Esophagus squamous epithelium (tissue), 5 donors: ENCODE measurements around the gene ATXN2. TPM values are rescaled to one million over a fixed set of nuclear protein-coding genes. Genes with fewer than 3 reads are reported as not detected.
"Not testable (repeated sequence)": the region's sequence is repeated elsewhere in the genome, so short reads cannot be mapped to it uniquely, and the experiment has no call there.

Source experiments
- DNase-seq: peaks from one replicate; lab custom pipeline; 2025; lab: John Stamatoyannopoulos, UW
- H3K27ac ChIP-seq, 4 donors: fragments of 200-600 bp; sonication (generic); one replicate each; pipeline ENCODE4 v1.5.1; 2016 to 2019; ENCODE audit warnings: mild to moderate bottlenecking in 1 of 4
- H3K27me3 ChIP-seq, 4 donors: fragments of 200-600 bp; sonication (generic); 1 replicate in 3 of 4; 2 replicates in 1 of 4; pipeline versions ENCODE4 v1.5.1 to v1.6.0; 2017 to 2021; ENCODE audit warnings: antibody characterized with exemption in 1 of 4
- H3K36me3 ChIP-seq, 3 donors: fragments of 200-600 bp; sonication (generic); one replicate each; pipeline ENCODE4 v1.5.1; 2016 to 2019
- H3K4me1 ChIP-seq, 3 donors: fragments of 200-600 bp; sonication (generic); one replicate each; pipeline ENCODE4 v1.5.1; 2017 to 2019
- H3K4me3 ChIP-seq, 4 donors: fragments of 200-600 bp; sonication (generic); 1 replicate in 3 of 4; 2 replicates in 1 of 4; pipeline ENCODE4 v1.5.1; 2016 to 2019; ENCODE audit warnings: mild to moderate bottlenecking in 2 of 4, moderate library complexity in 1 of 4
- H3K9me3 ChIP-seq, 3 donors: fragments of 200-600 bp; sonication (generic); one replicate each; pipeline ENCODE4 v1.5.1; 2016 to 2019
- POLR2A ChIP-seq, 4 donors: fragments of 450-650 bp; IDR thresholded peaks; one replicate each; pipeline ENCODE4 v1.6.1; 2017; ENCODE audit warnings: antibody characterized with exemption in 4 of 4, mild to moderate bottlenecking in 4 of 4, moderate library complexity in 3 of 4
- WGBS, 2 donors: methylation state at CpG; one replicate each; pipeline ENCODE4 v1.1.5; 2018; 5-methylcytosine and 5-hydroxymethylcytosine counted together
- intact Hi-C: fragments of 100-400 bp; cut with DNase I; formaldehyde crosslinking; loops from one replicate; pipeline ENCODE4 v1.15.0; 2022
- total RNA-seq, 4 donors: library from RNA; depleted of rRNA; stranded (reverse); fragments of >200 nt; gene quantifications; one replicate each; pipeline ENCODE4 v1.1.0, GENCODE V29; 2016
- TF ChIP-seq, protein P1 (sequence below), 6 experiments: fragments of 450-650 bp in 4 of 6; fragments of 200-600 bp in 2 of 6; sonication (generic) in 2 of 6; IDR thresholded peaks; one replicate each; pipeline ENCODE4 v1.5.1; 2016 to 2019; ENCODE audit warnings: antibody characterized with exemption in 6 of 6, mild to moderate bottlenecking in 4 of 6, moderate library complexity in 4 of 6
- donor health status: DM: yes; HTN: yes; CAD: no.

Gene ATXN2
- total RNA-seq, 4 donors from 2014 or later: 11.4 to 36.2 (median 25.4) TPM

GRCh38 chr12:111626230-111626629 lies 27.1 kb upstream of the ATXN2 start:
- no peaks in the 10 kb centered on the region for H3K9me3 ChIP-seq
- intact Hi-C loops: no loop called here
- no peaks in the 10 kb centered on the region for H3K36me3 ChIP-seq
- peaks cover 0 to 5% (median 0%) of the 10 kb centered on the region in 3 donors for H3K4me1 ChIP-seq
- H3K27ac ChIP-seq: no peak overlapping the region
- TF ChIP-seq POLR2A (IDR thresholded peaks at IDR 0.05): no peak
- TF ChIP-seq, protein P1, sequence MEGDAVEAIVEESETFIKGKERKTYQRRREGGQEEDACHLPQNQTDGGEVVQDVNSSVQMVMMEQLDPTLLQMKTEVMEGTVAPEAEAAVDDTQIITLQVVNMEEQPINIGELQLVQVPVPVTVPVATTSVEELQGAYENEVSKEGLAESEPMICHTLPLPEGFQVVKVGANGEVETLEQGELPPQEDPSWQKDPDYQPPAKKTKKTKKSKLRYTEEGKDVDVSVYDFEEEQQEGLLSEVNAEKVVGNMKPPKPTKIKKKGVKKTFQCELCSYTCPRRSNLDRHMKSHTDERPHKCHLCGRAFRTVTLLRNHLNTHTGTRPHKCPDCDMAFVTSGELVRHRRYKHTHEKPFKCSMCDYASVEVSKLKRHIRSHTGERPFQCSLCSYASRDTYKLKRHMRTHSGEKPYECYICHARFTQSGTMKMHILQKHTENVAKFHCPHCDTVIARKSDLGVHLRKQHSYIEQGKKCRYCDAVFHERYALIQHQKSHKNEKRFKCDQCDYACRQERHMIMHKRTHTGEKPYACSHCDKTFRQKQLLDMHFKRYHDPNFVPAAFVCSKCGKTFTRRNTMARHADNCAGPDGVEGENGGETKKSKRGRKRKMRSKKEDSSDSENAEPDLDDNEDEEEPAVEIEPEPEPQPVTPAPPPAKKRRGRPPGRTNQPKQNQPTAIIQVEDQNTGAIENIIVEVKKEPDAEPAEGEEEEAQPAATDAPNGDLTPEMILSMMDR (IDR thresholded peaks at IDR 0.05): no peak
- no peak overlapping the region for H3K4me3 ChIP-seq
- DNase-seq: no peak
- H3K27me3 ChIP-seq: no peaks in the 10 kb centered on the region
- WGBS, 2 donors: 95 to 99% methylated on average over 6 of the region's 6 CpGs

DNA sequence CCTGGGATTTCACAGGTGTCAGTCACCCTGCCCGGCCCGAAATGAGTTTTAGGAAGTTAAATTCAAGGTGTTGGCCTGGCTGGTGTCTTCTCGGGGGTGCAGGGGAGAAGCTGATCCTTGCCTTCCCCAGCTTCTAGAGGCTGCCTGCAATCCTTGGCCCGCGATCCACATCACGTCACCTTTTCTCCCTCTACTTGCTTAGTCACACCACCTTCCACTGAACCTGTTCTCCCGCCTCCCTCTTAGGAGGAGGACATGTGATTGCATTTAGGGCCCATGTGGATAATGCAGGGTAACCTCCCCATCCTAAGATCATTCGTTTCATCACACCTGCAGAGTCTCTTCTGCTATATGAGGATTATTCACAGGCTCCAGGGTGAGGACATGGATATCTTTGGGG lies 25.4 kb upstream of the ATXN2 start:
- 24 to 69% methylated on average over 8 of the region's 8 CpGs for WGBS, 2 donors
- no peaks in the 10 kb centered on the region for H3K36me3 ChIP-seq
- no peak overlapping the region for H3K4me3 ChIP-seq
- no peaks in the 10 kb centered on the region for H3K9me3 ChIP-seq
- no peaks in the 10 kb centered on the region for H3K27me3 ChIP-seq
- H3K4me1 ChIP-seq: peaks cover 0 to 5% (median 0%) of the 10 kb centered on the region in 3 donors
- intact Hi-C loops: no loop called here
- TF ChIP-seq POLR2A (IDR thresholded peaks at IDR 0.05): no peak
- TF ChIP-seq, protein P1 (IDR thresholded peaks at IDR 0.05): no peak
- no peak for DNase-seq
- peak overlapping the region in 3 of 4 donors; percentile 34 to 51 (median 45) for H3K27ac ChIP-seq

DNA sequence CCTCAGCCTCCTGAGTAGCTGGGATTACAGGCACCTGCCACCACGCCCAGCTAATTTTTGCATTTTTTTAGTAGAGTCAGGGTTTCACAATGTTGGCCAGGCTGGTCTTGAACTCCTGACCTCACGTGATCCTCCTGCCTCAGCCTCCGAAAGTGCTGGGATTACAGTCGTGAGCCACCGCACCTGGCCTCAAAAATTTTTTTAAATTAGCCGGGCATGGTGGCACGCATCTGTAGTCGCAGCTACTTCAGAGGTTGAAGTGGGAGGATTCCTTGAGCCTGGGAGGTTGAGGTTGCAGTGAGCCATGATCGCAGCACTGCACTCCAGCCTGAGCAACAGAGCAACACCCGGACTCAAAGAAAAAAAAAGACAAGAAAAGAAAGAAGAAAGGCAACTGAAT lies 18.7 kb upstream of the ATXN2 start:
- DNase-seq, H3K27ac ChIP-seq: not testable (repeated sequence)
- WGBS, 2 donors: 85 to 86% methylated on average over 10 of the region's 10 CpGs

DNA sequence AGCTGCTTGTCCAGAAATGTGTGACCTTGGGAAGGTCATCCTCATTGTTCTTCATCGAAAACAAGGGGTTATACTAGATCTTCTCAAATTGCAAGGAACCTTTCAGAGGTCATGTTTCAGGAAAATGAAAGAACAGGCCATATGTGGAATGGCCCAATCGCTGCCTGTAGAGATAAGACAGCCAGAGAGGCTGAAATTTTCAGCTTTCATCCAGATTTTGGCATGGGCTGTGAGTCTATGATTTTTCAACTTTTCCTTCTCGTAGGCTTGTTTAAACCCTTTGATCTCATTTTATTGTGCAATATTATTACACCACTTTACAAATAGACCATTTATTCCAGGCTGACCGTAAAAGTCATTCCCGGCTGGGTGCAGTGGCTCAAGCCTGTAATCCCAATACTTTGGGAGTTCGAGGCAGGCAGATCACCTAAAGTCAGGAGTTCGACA lies 17.1 kb upstream of the ATXN2 start:
- H3K27ac ChIP-seq: no peak overlapping the region

More for the DNA sequence above, 18.7 kb upstream of the ATXN2 start:
- H3K36me3 ChIP-seq, H3K4me3 ChIP-seq, H3K27me3 ChIP-seq, intact Hi-C loops, H3K9me3 ChIP-seq, H3K4me1 ChIP-seq: not testable (repeated sequence)

DNA sequence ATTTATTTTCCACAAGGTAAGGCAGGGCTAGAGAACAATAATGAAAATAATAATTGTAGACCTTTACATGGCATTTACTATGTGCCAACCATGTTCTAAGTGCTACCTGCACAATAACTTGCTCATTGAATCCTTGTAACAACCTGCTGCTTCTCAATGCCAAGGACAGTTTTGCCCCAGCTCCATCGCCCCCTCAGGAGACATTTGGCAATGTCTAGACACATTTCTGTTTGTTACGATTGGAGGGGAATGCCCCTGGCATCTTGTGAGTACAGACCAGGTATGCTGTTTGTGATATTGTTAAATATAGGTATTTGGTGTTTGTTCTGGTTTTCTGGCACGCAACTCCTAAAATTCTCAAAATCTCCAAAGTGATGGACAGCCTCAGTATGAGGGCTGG lies 8.1 kb upstream of the ATXN2 start:
- H3K9me3 ChIP-seq: no peaks in the 10 kb centered on the region
- TF ChIP-seq POLR2A (IDR thresholded peaks at IDR 0.05): no peak
- TF ChIP-seq, protein P1 (IDR thresholded peaks at IDR 0.05): no peak
- no peak for DNase-seq

More for the DNA sequence above, 17.1 kb upstream of the ATXN2 start:
- Histone ChIP-seq H3K27me3 (no peaks in the 10 kb centered on the region), H3K9me3 (no peaks in the 10 kb centered on the region), H3K4me3 (no peak overlapping the region), H3K4me1 (no peaks in the 10 kb centered on the region), H3K36me3 (no peaks in the 10 kb centered on the region)
- intact Hi-C loops: no loop called here
- 43 to 71% methylated on average over 6 to 7 of the region's 7 CpGs for WGBS, 2 donors
- DNase-seq: no peak
- TF ChIP-seq, protein P1 (IDR thresholded peaks at IDR 0.05): no peak
- no peak for TF ChIP-seq POLR2A (IDR thresholded peaks at IDR 0.05)

DNA sequence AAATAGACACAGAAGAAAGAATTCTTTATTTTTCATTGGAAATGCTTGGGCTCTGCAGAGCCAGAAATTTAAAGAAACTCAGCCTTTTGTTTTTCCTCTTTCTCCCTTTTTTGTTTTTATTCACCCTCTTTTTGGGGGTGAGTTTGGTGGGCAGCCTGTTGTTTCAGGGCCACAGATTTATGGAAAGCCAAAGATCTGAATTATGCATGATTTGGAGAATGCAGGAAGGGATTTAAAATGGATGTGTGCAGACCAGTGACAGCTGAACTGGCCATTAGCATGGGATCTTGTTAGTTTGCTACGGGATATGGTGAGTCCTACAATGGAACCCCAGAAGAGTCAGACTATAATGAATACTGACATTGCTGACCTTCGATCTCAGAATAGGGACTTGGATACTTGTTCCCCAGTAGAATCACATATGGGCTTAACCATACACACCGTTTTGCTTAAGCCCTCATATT lies 7.7 kb upstream of the ATXN2 start:
- 62 to 68% methylated on average over 3 of the region's 3 CpGs for WGBS, 2 donors
- intact Hi-C loops: no loop called here
- no peak for DNase-seq

More for the DNA sequence above, 8.1 kb upstream of the ATXN2 start:
- no peak overlapping the region for H3K27ac ChIP-seq
- H3K4me1 ChIP-seq: no peaks in the 10 kb centered on the region
- 43 to 56% methylated on average over 3 of the region's 3 CpGs for WGBS, 2 donors
- H3K27me3 ChIP-seq: no peaks in the 10 kb centered on the region
- no peak overlapping the region for H3K4me3 ChIP-seq
- H3K36me3 ChIP-seq: no peaks in the 10 kb centered on the region
- intact Hi-C loops: no loop called here

More for the DNA sequence above, 7.7 kb upstream of the ATXN2 start:
- no peak overlapping the region for H3K27ac ChIP-seq
- TF ChIP-seq, protein P1 (IDR thresholded peaks at IDR 0.05): no peak
- TF ChIP-seq POLR2A (IDR thresholded peaks at IDR 0.05): no peak
- H3K36me3 ChIP-seq: no peaks in the 10 kb centered on the region
- H3K9me3 ChIP-seq: no peaks in the 10 kb centered on the region
- no peaks in the 10 kb centered on the region for H3K4me1 ChIP-seq
- no peak overlapping the region for H3K4me3 ChIP-seq
- no peaks in the 10 kb centered on the region for H3K27me3 ChIP-seq
